K562 (cell line): Measurements from ENCODE around the gene SNAI1.

Source experiments
- CHD4 ChIP-seq: fragments of 200-600 bp; sonication (generic); IDR thresholded peaks from 3 replicates; pipeline ENCODE4 v1.6.1; 2012; ENCODE audit warnings: low read depth, mild to moderate bottlenecking, mixed read lengths, low read length, inconsistent platforms; ENCODE audit not compliant: insufficient read depth, insufficient replicate concordance, poor library complexity, severe bottlenecking
- CTCF ChIP-seq, 3 experiments: IDR thresholded peaks in 2 of 3; conservative IDR thresholded peaks in 1 of 3; 2 replicates each; pipeline ENCODE4 v1.5.1; 2011 to 2012; ENCODE audit warnings: low read length in 3 of 3, mild to moderate bottlenecking in 3 of 3, control low read depth in 2 of 3, improper control_type of control experiment in 1 of 3, inconsistent platforms in 1 of 3, low read depth in 1 of 3, mixed read lengths in 1 of 3, moderate library complexity in 1 of 3; ENCODE audit not compliant: insufficient read depth in 2 of 3
- FOXO4 ChIP-seq: fragments of 450-650 bp; formaldehyde crosslinking; IDR thresholded peaks from 2 replicates; pipeline ENCODE4 v1.4.0; 2020; ENCODE audit warnings: mild to moderate bottlenecking, moderate library complexity
- GABPB1 ChIP-seq: sonication (generic); formaldehyde crosslinking; IDR thresholded peaks from 2 replicates; pipeline ENCODE4 v1.8.0; 2022; ENCODE audit warnings: mild to moderate bottlenecking, missing genetic modification reagents
- HDAC6 ChIP-seq: IDR thresholded peaks from 2 replicates; pipeline ENCODE4 v1.6.1; 2012; ENCODE audit warnings: low read depth, mild to moderate bottlenecking, control low read depth, inconsistent platforms, low read length, moderate library complexity
- MTA3 ChIP-seq: fragments of 450-650 bp; formaldehyde crosslinking; IDR thresholded peaks from 2 replicates; pipeline ENCODE4 v1.6.1; 2017; ENCODE audit warnings: mild to moderate bottlenecking, borderline replicate concordance
- POLR2A ChIP-seq: fragments of 450-650 bp; conservative IDR thresholded peaks from 2 replicates; pipeline ENCODE4 v1.6.1; 2016
- SAFB2 ChIP-seq: fragments of 200-400 bp; formaldehyde crosslinking; IDR thresholded peaks from 2 replicates; pipeline ENCODE4 v1.6.1; 2018; ENCODE audit warnings: borderline replicate concordance, low read length, low read depth, moderate library complexity; ENCODE audit not compliant: severe bottlenecking
- SIN3A ChIP-seq, 2 experiments: fragments of 150-350 bp in 1 of 2; IDR thresholded peaks; 2 replicates each; pipeline ENCODE4 v1.6.1; 2011 to 2016; ENCODE audit warnings: borderline replicate concordance in 2 of 2, low read depth in 2 of 2, low read length in 2 of 2, mild to moderate bottlenecking in 2 of 2, moderate library complexity in 2 of 2; ENCODE audit not compliant: control insufficient read depth in 1 of 2
- YBX1 ChIP-seq: fragments of 450-650 bp; IDR thresholded peaks from 2 replicates; pipeline ENCODE4 v1.7.1; 2016; ENCODE audit warnings: mild to moderate bottlenecking
- ZNF398 ChIP-seq: fragments of 250-450 bp; sonication (Bioruptor Pico); IDR thresholded peaks from 2 replicates; pipeline ENCODE4 v1.8.0; 2021; ENCODE audit warnings: moderate library complexity, mild to moderate bottlenecking, inconsistent platforms
- TF ChIP-seq, protein P1 (sequence below): sonication (generic); formaldehyde crosslinking; IDR thresholded peaks from 2 replicates; pipeline ENCODE4 v1.8.0; 2022; ENCODE audit warnings: mild to moderate bottlenecking, missing genetic modification reagents

GRCh38 chr20:50008007-50008406 is 25.2 kb downstream of the SNAI1 start:
- no peak for TF ChIP-seq POLR2A
- no peak for TF ChIP-seq MTA3
- no peak for TF ChIP-seq SIN3A (IDR thresholded peaks at IDR 0.05; ENCODE audit: borderline replicate concordance in 2 of 2, control insufficient read depth in 1 of 2, low read depth in 2 of 2, low read length in 2 of 2)
- no peak for TF ChIP-seq CTCF (IDR thresholded peaks at IDR 0.05 in 2 of 3, conservative IDR thresholded peaks at IDR 0.05 in 1 of 3; ENCODE audit: insufficient read depth in 2 of 3, low read depth in 1 of 3, low read length in 3 of 3)
- TF ChIP-seq HDAC6 = no peak
- TF ChIP-seq CHD4 = no peak
- TF ChIP-seq FOXO4 (CRISPR knock-in tag) = no peak
- TF ChIP-seq ZNF398 (CRISPR knock-in tag) = no peak
- TF ChIP-seq, protein P1, sequence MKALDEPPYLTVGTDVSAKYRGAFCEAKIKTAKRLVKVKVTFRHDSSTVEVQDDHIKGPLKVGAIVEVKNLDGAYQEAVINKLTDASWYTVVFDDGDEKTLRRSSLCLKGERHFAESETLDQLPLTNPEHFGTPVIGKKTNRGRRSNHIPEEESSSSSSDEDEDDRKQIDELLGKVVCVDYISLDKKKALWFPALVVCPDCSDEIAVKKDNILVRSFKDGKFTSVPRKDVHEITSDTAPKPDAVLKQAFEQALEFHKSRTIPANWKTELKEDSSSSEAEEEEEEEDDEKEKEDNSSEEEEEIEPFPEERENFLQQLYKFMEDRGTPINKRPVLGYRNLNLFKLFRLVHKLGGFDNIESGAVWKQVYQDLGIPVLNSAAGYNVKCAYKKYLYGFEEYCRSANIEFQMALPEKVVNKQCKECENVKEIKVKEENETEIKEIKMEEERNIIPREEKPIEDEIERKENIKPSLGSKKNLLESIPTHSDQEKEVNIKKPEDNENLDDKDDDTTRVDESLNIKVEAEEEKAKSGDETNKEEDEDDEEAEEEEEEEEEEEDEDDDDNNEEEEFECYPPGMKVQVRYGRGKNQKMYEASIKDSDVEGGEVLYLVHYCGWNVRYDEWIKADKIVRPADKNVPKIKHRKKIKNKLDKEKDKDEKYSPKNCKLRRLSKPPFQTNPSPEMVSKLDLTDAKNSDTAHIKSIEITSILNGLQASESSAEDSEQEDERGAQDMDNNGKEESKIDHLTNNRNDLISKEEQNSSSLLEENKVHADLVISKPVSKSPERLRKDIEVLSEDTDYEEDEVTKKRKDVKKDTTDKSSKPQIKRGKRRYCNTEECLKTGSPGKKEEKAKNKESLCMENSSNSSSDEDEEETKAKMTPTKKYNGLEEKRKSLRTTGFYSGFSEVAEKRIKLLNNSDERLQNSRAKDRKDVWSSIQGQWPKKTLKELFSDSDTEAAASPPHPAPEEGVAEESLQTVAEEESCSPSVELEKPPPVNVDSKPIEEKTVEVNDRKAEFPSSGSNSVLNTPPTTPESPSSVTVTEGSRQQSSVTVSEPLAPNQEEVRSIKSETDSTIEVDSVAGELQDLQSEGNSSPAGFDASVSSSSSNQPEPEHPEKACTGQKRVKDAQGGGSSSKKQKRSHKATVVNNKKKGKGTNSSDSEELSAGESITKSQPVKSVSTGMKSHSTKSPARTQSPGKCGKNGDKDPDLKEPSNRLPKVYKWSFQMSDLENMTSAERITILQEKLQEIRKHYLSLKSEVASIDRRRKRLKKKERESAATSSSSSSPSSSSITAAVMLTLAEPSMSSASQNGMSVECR (CRISPR knock-in tag) = no peak
- TF ChIP-seq SAFB2 = no peak
- no peak for TF ChIP-seq YBX1
- no peak for TF ChIP-seq GABPB1 (CRISPR knock-in tag)
